Adrenal gland (tissue), 5 donors: Measurements from ENCODE around the gene AFDN.

Source experiments
- POLR2A ChIP-seq, 2 donors: fragments of 450-650 bp; IDR thresholded peaks; one replicate each; pipeline ENCODE4 v1.6.1; 2017; ENCODE audit warnings: antibody characterized with exemption in 2 of 2, mild to moderate bottlenecking in 2 of 2, moderate library complexity in 1 of 2
- TF ChIP-seq, protein P1 (sequence below), 6 experiments: fragments of 450-650 bp in 4 of 6; fragments of 200-600 bp in 2 of 6; sonication (generic) in 1 of 6; IDR thresholded peaks; 1 replicate in 5 of 6; 2 replicates in 1 of 6; pipeline versions ENCODE4 v1.5.1 to v1.8.0; 2016 to 2021; ENCODE audit warnings: antibody characterized with exemption in 6 of 6, mild to moderate bottlenecking in 2 of 6, moderate library complexity in 1 of 6
- donor health status: DM: no; HTN: no; CAD: no.

DNA sequence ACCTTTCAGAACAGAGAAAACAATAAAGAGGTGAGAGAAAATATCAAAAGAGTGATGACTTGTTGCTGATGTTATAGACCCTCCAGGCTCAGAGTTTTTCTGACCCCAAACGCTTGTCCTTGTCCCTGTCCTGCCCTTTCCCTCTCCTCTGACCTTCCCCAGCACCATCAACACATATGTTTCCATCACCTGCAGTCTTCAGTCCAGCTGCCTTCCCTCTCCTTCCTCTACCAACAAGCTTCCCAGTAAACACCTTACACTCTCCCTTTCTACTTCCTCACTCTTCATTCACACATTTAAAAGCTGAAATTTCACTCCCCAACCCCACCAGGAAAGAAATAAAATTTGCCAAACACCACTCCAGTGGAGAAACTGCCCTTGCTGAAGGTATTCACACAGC is 25.4 kb upstream of the AFDN start:
- TF ChIP-seq, protein P1, sequence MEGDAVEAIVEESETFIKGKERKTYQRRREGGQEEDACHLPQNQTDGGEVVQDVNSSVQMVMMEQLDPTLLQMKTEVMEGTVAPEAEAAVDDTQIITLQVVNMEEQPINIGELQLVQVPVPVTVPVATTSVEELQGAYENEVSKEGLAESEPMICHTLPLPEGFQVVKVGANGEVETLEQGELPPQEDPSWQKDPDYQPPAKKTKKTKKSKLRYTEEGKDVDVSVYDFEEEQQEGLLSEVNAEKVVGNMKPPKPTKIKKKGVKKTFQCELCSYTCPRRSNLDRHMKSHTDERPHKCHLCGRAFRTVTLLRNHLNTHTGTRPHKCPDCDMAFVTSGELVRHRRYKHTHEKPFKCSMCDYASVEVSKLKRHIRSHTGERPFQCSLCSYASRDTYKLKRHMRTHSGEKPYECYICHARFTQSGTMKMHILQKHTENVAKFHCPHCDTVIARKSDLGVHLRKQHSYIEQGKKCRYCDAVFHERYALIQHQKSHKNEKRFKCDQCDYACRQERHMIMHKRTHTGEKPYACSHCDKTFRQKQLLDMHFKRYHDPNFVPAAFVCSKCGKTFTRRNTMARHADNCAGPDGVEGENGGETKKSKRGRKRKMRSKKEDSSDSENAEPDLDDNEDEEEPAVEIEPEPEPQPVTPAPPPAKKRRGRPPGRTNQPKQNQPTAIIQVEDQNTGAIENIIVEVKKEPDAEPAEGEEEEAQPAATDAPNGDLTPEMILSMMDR (IDR thresholded peaks at IDR 0.05) = no peak
- no peak for TF ChIP-seq POLR2A (IDR thresholded peaks at IDR 0.05)
